NT2/D1 (cell line): ENCODE measurements around the gene PIPOX.

Experiments used
- DNase-seq: peaks from one replicate; pipeline ENCODE4 v3.0.0-alpha.2; 2011; ENCODE audit warnings: low read depth, low spot score
- H3K27me3 ChIP-seq: 2 replicates; pipeline ENCODE4 v1.6.0; 2011; ENCODE audit warnings: mild to moderate bottlenecking; ENCODE audit not compliant: insufficient read length, insufficient read depth
- H3K36me3 ChIP-seq: 2 replicates; pipeline ENCODE4 v1.6.1; 2011; ENCODE audit warnings: mild to moderate bottlenecking, low read length, mixed read lengths; ENCODE audit not compliant: insufficient read depth, insufficient read length
- H3K4me1 ChIP-seq: 2 replicates; pipeline ENCODE4 v1.5.1; 2011; ENCODE audit not compliant: insufficient read depth, insufficient read length
- H3K4me3 ChIP-seq: 2 replicates; pipeline ENCODE4 v1.5.1; 2011; ENCODE audit warnings: low read depth; ENCODE audit not compliant: insufficient read length
- H3K9ac ChIP-seq: 2 replicates; pipeline ENCODE4 v1.6.0; 2011; ENCODE audit warnings: low read depth; ENCODE audit not compliant: insufficient read length
- H3K9me3 ChIP-seq: 2 replicates; pipeline ENCODE4 v1.5.1; 2011; ENCODE audit warnings: mild to moderate bottlenecking, low read length; ENCODE audit not compliant: insufficient read depth
- SUZ12 ChIP-seq: IDR thresholded peaks from 2 replicates; pipeline ENCODE4 v1.6.1; 2011; ENCODE audit not compliant: insufficient read length, insufficient read depth; ENCODE audit errors: extremely low read depth
- YY1 ChIP-seq: IDR thresholded peaks from 2 replicates; pipeline ENCODE4 v1.6.1; 2011; ENCODE audit not compliant: insufficient read length, insufficient read depth
- ZNF274 ChIP-seq: IDR thresholded peaks from 2 replicates; pipeline ENCODE4 v1.6.1; 2011; ENCODE audit warnings: mild to moderate bottlenecking, low read depth, low read length

PIPOX gene

DNA sequence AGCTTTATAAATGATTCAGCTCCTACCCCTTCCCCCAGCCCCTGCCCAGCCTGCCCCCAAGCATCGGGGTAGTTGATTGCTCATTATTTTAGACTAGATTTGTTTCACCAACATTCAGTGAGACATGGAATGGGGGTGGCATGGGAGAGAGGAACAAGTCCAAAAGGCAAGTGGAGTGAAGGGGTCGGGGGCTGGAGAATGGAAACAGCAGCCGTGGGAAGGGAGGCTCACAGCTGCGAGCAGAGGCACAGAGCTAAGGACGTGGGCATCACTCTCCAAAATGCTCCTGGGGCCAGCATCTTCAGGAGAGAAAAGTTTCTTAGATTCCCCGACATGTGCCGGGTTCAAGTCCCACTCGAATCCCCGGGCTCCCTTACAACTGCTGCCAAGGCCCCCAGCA is 19.3 kb downstream of the PIPOX start:
- no peak for DNase-seq
- Histone ChIP-seq H3K9ac (no peak overlapping the region), H3K4me1 (peaks cover 3% of the 10 kb centered on the region), H3K4me3 (no peak overlapping the region), H3K9me3 (no peaks in the 10 kb centered on the region), H3K27me3 (no peaks in the 10 kb centered on the region), H3K36me3 (no peaks in the 10 kb centered on the region)
- no peak for TF ChIP-seq SUZ12
- no peak for TF ChIP-seq ZNF274

GRCh38 chr17:29063992-29064391 is 21.1 kb downstream of the PIPOX start:
- Histone ChIP-seq H3K4me1 (peaks cover 3% of the 10 kb centered on the region), H3K9me3 (no peaks in the 10 kb centered on the region), H3K4me3 (no peak overlapping the region), H3K27me3 (no peaks in the 10 kb centered on the region), H3K36me3 (no peaks in the 10 kb centered on the region), H3K9ac (no peak overlapping the region)
- no peak for TF ChIP-seq SUZ12
- no peak for TF ChIP-seq ZNF274
- TF ChIP-seq YY1 = no peak
- no peak for DNase-seq

- DNase-seq = no peak
- Histone ChIP-seq H3K4me3 (no peak overlapping the region), H3K9me3 (no peaks in the 10 kb centered on the region), H3K27me3 (no peaks in the 10 kb centered on the region), H3K9ac (no peak overlapping the region), H3K4me1 (peaks cover 8% of the 10 kb centered on the region), H3K36me3 (no peaks in the 10 kb centered on the region)
- TF ChIP-seq ZNF274 (no peak), YY1 (no peak), SUZ12 (no peak)
Measured at GRCh38 chr17:29066047-29066446, 23.1 kb downstream of the PIPOX start.

GRCh38 chr17:29066606-29067005 is 23.7 kb downstream of the PIPOX start:
- no peaks in the 10 kb centered on the region for H3K9me3 ChIP-seq
- H3K4me1 ChIP-seq = peaks cover 4% of the 10 kb centered on the region
- H3K27me3 ChIP-seq = no peaks in the 10 kb centered on the region
- no peak for DNase-seq
- no peaks in the 10 kb centered on the region for H3K36me3 ChIP-seq
- H3K9ac ChIP-seq = no peak overlapping the region
- TF ChIP-seq YY1 = no peak
- no peak for TF ChIP-seq ZNF274
- TF ChIP-seq SUZ12 = no peak
- H3K4me3 ChIP-seq = no peak overlapping the region

- no peaks in the 10 kb centered on the region for H3K9me3 ChIP-seq
- H3K27me3 ChIP-seq = no peaks in the 10 kb centered on the region
- no peak for TF ChIP-seq SUZ12
- no peak for TF ChIP-seq YY1
- no peak for TF ChIP-seq ZNF274
- H3K4me1 ChIP-seq = peaks cover 4% of the 10 kb centered on the region
- no peak overlapping the region for H3K4me3 ChIP-seq
- no peak for DNase-seq
- H3K9ac ChIP-seq = no peak overlapping the region
- no peaks in the 10 kb centered on the region for H3K36me3 ChIP-seq
Measured at GRCh38 chr17:29068818-29069217, 25.9 kb downstream of the PIPOX start.

GRCh38 chr17:29069526-29070041 is 26.6 kb downstream of the PIPOX start:
- no peaks in the 10 kb centered on the region for H3K27me3 ChIP-seq
- no peaks in the 10 kb centered on the region for H3K36me3 ChIP-seq
- no peaks in the 10 kb centered on the region for H3K9me3 ChIP-seq
- TF ChIP-seq ZNF274 (no peak), SUZ12 (no peak), YY1 (no peak)
- no peak for DNase-seq
- H3K9ac ChIP-seq = no peak overlapping the region
- H3K4me1 ChIP-seq = peaks cover 8% of the 10 kb centered on the region
- no peak overlapping the region for H3K4me3 ChIP-seq

- Histone ChIP-seq H3K4me3 (no peak overlapping the region), H3K27me3 (no peaks in the 10 kb centered on the region), H3K9ac (no peak overlapping the region), H3K4me1 (peaks cover 8% of the 10 kb centered on the region), H3K36me3 (no peaks in the 10 kb centered on the region), H3K9me3 (no peaks in the 10 kb centered on the region)
- DNase-seq = no peak
- TF ChIP-seq YY1 (no peak), SUZ12 (no peak), ZNF274 (no peak)
Measured at GRCh38 chr17:29070308-29070707, 27.4 kb downstream of the PIPOX start.
